Neuronal stem cell (in vitro differentiated cells): ENCODE measurements around the gene ETS1.

ENCODE experiments used
- DNase-seq: peaks from one replicate; pipeline ENCODE4 v3.0.0-alpha.2; 2013; ENCODE audit warnings: low spot score
- H2AFZ ChIP-seq: one replicate; pipeline ENCODE4 v1.6.1; 2013; ENCODE audit warnings: mild to moderate bottlenecking, low read length, inconsistent platforms
- H2AK5ac ChIP-seq: 2 replicates; pipeline ENCODE4 v1.6.1; 2013; ENCODE audit warnings: low read depth, mild to moderate bottlenecking, inconsistent platforms, low read length, moderate library complexity, mixed read lengths
- H2BK120ac ChIP-seq: 2 replicates; pipeline ENCODE4 v1.6.1; 2013; ENCODE audit warnings: low read depth, mild to moderate bottlenecking, inconsistent platforms, low read length, moderate library complexity, mixed read lengths
- H2BK12ac ChIP-seq: one replicate; pipeline ENCODE4 v1.6.1; 2013; ENCODE audit warnings: low read length, inconsistent platforms
- H2BK15ac ChIP-seq: 2 replicates; pipeline ENCODE4 v1.6.1; 2013; ENCODE audit warnings: mild to moderate bottlenecking, low read length, inconsistent platforms, mixed read lengths
- H2BK5ac ChIP-seq: one replicate; pipeline ENCODE4 v1.6.1; 2013; ENCODE audit warnings: inconsistent platforms, mild to moderate bottlenecking, low read length, moderate library complexity
- H3K14ac ChIP-seq: one replicate; pipeline ENCODE4 v1.6.1; 2013; ENCODE audit warnings: low read length, inconsistent platforms
- H3K18ac ChIP-seq: 2 replicates; pipeline ENCODE4 v1.6.1; 2013; ENCODE audit warnings: low read length, inconsistent platforms
- H3K23ac ChIP-seq: 2 replicates; pipeline ENCODE4 v1.6.1; 2013; ENCODE audit warnings: low read depth, mild to moderate bottlenecking, mixed read lengths, low read length, inconsistent platforms; ENCODE audit not compliant: poor library complexity
- H3K27ac ChIP-seq: replicated peaks from 3 replicates; pipeline ENCODE4 v1.5.1; 2013; ENCODE audit warnings: low read length, inconsistent platforms
- H3K27me3 ChIP-seq, 3 experiments: 2 replicates each; pipeline ENCODE4 v1.6.1; 2013; ENCODE audit warnings: low read length in 3 of 3, mild to moderate bottlenecking in 2 of 3, inconsistent platforms in 1 of 3, low read depth in 1 of 3, mixed read lengths in 1 of 3, moderate library complexity in 1 of 3; ENCODE audit not compliant: control insufficient read depth in 3 of 3, insufficient read depth in 3 of 3
- H3K36me3 ChIP-seq, 2 donors: replicated peaks in 1 of 2; 2 replicates each; pipeline ENCODE4 v1.6.1; 2013; ENCODE audit warnings: low read length in 2 of 2; ENCODE audit not compliant: control insufficient read depth in 2 of 2, insufficient read depth in 2 of 2
- H3K4ac ChIP-seq: 2 replicates; pipeline ENCODE4 v1.6.1; 2013; ENCODE audit warnings: inconsistent platforms, mild to moderate bottlenecking, low read length, moderate library complexity
- H3K4me1 ChIP-seq, 2 donors: 1 replicate in 1 of 2; 2 replicates in 1 of 2; pipeline ENCODE4 v1.6.1; 2013; ENCODE audit warnings: low read length in 2 of 2, low read depth in 1 of 2; ENCODE audit not compliant: control insufficient read depth in 2 of 2, insufficient read depth in 1 of 2
- H3K4me2 ChIP-seq: one replicate; pipeline ENCODE4 v1.6.1; 2013; ENCODE audit warnings: mild to moderate bottlenecking, low read length, inconsistent platforms; ENCODE audit not compliant: insufficient read depth, poor library complexity, severe bottlenecking
- H3K4me3 ChIP-seq, 2 donors: 2 replicates each; pipeline ENCODE4 v1.5.1; 2013; ENCODE audit warnings: low read length in 2 of 2, mild to moderate bottlenecking in 2 of 2, inconsistent platforms in 1 of 2, moderate library complexity in 1 of 2
- H3K79me1 ChIP-seq: one replicate; pipeline ENCODE4 v1.6.1; 2013; ENCODE audit warnings: low read depth, mild to moderate bottlenecking, inconsistent platforms, low read length, moderate library complexity
- H3K9ac ChIP-seq: one replicate; pipeline ENCODE4 v1.6.1; 2013; ENCODE audit warnings: mild to moderate bottlenecking, low read depth, low read length, inconsistent platforms; ENCODE audit not compliant: poor library complexity
- H3K9me3 ChIP-seq, 2 donors: replicated peaks in 1 of 2; 2 replicates each; pipeline versions ENCODE3 to v1.6.1; 2013; ENCODE audit warnings: low read length in 2 of 2, mild to moderate bottlenecking in 2 of 2, inconsistent platforms in 1 of 2, low read depth in 1 of 2, mixed read lengths in 1 of 2, moderate library complexity in 1 of 2; ENCODE audit not compliant: control insufficient read depth in 2 of 2, insufficient read depth in 1 of 2
- H4K8ac ChIP-seq: one replicate; pipeline ENCODE4 v1.6.1; 2013; ENCODE audit warnings: low read depth, mild to moderate bottlenecking, inconsistent platforms, low read length, moderate library complexity
- H4K91ac ChIP-seq: one replicate; pipeline ENCODE4 v1.6.1; 2013; ENCODE audit warnings: low read length, low read depth, mild to moderate bottlenecking, inconsistent platforms; ENCODE audit not compliant: poor library complexity
- WGBS, 2 donors: extraction: QIAGEN DNeasy Blood & Tissue Kit; methylation state at CpG; one replicate each; pipeline ENCODE4 v1.1.7; 2013; ENCODE audit warnings: missing lambda C conversion rate in 2 of 2, mixed read lengths in 1 of 2; ENCODE audit not compliant: insufficient read length in 2 of 2, insufficient replicate concordance in 1 of 2; ENCODE audit errors: extremely low coverage in 2 of 2; 5-methylcytosine and 5-hydroxymethylcytosine counted together

The ETS1 gene

GRCh38 chr11:128620309-128621100 lies 33.1 kb upstream of the ETS1 start:
- Histone ChIP-seq H4K8ac (no peak overlapping the region), H2BK15ac (no peak overlapping the region), H3K9ac (no peak overlapping the region), H3K23ac (no peak overlapping the region), H3K27me3 (no peaks in the 10 kb centered on the region), H3K9me3 (no peaks in the 10 kb centered on the region), H3K4me2 (no peak overlapping the region), H2AFZ (no peak overlapping the region), H3K18ac (no peak overlapping the region), H3K4ac (no peak overlapping the region), H2BK120ac (no peak overlapping the region), H3K14ac (no peak overlapping the region), H3K4me1 (peaks cover 4 to 5% of the 10 kb centered on the region in 2 donors), H2BK12ac (no peak overlapping the region), H2BK5ac (no peak overlapping the region), H3K36me3 (no peaks in the 10 kb centered on the region), H2AK5ac (no peak overlapping the region), H4K91ac (no peak overlapping the region), H3K4me3 (no peak overlapping the region), H3K27ac (no peak overlapping the region), H3K79me1 (no peaks in the 10 kb centered on the region)
- WGBS, 2 donors = no CpG with 5 or more reads among the region's 9 CpGs
- DNase-seq = no peak

- no peak overlapping the region for H3K4me2 ChIP-seq
- H3K9ac ChIP-seq = no peak overlapping the region
- no peak overlapping the region for H3K27ac ChIP-seq
- no peak overlapping the region for H4K91ac ChIP-seq
- H3K4ac ChIP-seq = no peak overlapping the region
- H2BK120ac ChIP-seq = no peak overlapping the region
- H2AK5ac ChIP-seq = no peak overlapping the region
- no peak overlapping the region for H3K4me3 ChIP-seq
- no peak overlapping the region for H2AFZ ChIP-seq
- peaks cover 0 to 5% of the 10 kb centered on the region in 2 donors for H3K4me1 ChIP-seq
- no peak overlapping the region for H3K14ac ChIP-seq
- no CpG with 5 or more reads among the region's 10 CpGs for WGBS, 2 donors
- peak overlapping the region; percentile 39 for H3K18ac ChIP-seq
- no peak overlapping the region for H2BK15ac ChIP-seq
- H3K79me1 ChIP-seq = no peaks in the 10 kb centered on the region
- H3K23ac ChIP-seq = no peak overlapping the region
- peak overlapping the region; percentile 31 for H2BK5ac ChIP-seq
- H3K36me3 ChIP-seq = no peaks in the 10 kb centered on the region
- H4K8ac ChIP-seq = no peak overlapping the region
- no peaks in the 10 kb centered on the region for H3K27me3 ChIP-seq
- no peak overlapping the region for H2BK12ac ChIP-seq
- H3K9me3 ChIP-seq = no peaks in the 10 kb centered on the region
- no peak for DNase-seq
These were observed 32.4 kb upstream of the ETS1 start for GRCh38 chr11:128619540-128620308.

GRCh38 chr11:128619007-128619406 lies 31.6 kb upstream of the ETS1 start:
- no peak overlapping the region for H3K4ac ChIP-seq
- H3K9ac ChIP-seq = no peak overlapping the region
- H2BK120ac ChIP-seq = no peak overlapping the region
- H2BK5ac ChIP-seq = peak overlapping the region; percentile 31
- no peak overlapping the region for H2BK12ac ChIP-seq
- no peaks in the 10 kb centered on the region for H3K9me3 ChIP-seq
- H3K27ac ChIP-seq = no peak overlapping the region
- DNase-seq = no peak
- no peak overlapping the region for H4K8ac ChIP-seq
- H2BK15ac ChIP-seq = no peak overlapping the region
- peaks cover 0 to 5% of the 10 kb centered on the region in 2 donors for H3K4me1 ChIP-seq
- H3K36me3 ChIP-seq = no peaks in the 10 kb centered on the region
- WGBS, 2 donors = no CpG with 5 or more reads among the region's 5 CpGs
- H3K79me1 ChIP-seq = no peaks in the 10 kb centered on the region
- H3K4me3 ChIP-seq = no peak overlapping the region
- no peak overlapping the region for H4K91ac ChIP-seq
- H2AFZ ChIP-seq = peak overlapping the region; percentile 5
- no peaks in the 10 kb centered on the region for H3K27me3 ChIP-seq
- H3K23ac ChIP-seq = peak overlapping the region; percentile 69
- H3K18ac ChIP-seq = no peak overlapping the region
- H2AK5ac ChIP-seq = no peak overlapping the region
- H3K14ac ChIP-seq = no peak overlapping the region
- no peak overlapping the region for H3K4me2 ChIP-seq

- Histone ChIP-seq H3K4me2 (no peak overlapping the region), H3K14ac (no peak overlapping the region), H3K4me3 (no peak overlapping the region), H3K23ac (peak overlapping the region; percentile 69), H3K27ac (no peak overlapping the region), H2BK5ac (no peak overlapping the region), H3K79me1 (no peaks in the 10 kb centered on the region), H2BK12ac (no peak overlapping the region), H3K4me1 (peaks cover 0 to 5% of the 10 kb centered on the region in 2 donors), H3K9me3 (no peaks in the 10 kb centered on the region), H2BK120ac (no peak overlapping the region), H3K4ac (no peak overlapping the region), H3K18ac (peak overlapping the region; percentile 1), H2AFZ (peak overlapping the region; percentile 5), H4K91ac (no peak overlapping the region), H2BK15ac (no peak overlapping the region), H2AK5ac (no peak overlapping the region), H3K36me3 (no peaks in the 10 kb centered on the region), H3K27me3 (no peaks in the 10 kb centered on the region), H4K8ac (no peak overlapping the region), H3K9ac (no peak overlapping the region)
- no CpG with 5 or more reads among the region's 7 CpGs for WGBS, 2 donors
- DNase-seq = no peak
These were observed 31.2 kb upstream of the ETS1 start for GRCh38 chr11:128618603-128619002.
